NCI-H82 treated with DMSO at 0.1 percent for 48 hours (cell line): ENCODE data around the gene IKZF4.
"Not testable (repeated sequence)": the region's sequence is repeated elsewhere in the genome, so short reads cannot be mapped to it uniquely, and the experiment has no call there.

ENCODE experiments used
- DNase-seq: peaks from one replicate; lab custom pipeline; 2025; ENCODE audit not compliant: unreplicated experiment; lab: John Stamatoyannopoulos, UW

Gene IKZF4

GRCh38 chr12:56020423-56021184, at the start of gene IKZF4:
Gene IKZF4 (plus strand): TSS chr12:56021043. CDS start chr12:56021494, 451 bp downstream.
- DNase-seq = no peak

GRCh38 chr12:55972042-55972441, 48.8 kb upstream of the IKZF4 start:
- DNase-seq = no peak

GRCh38 chr12:55972456-55972855, 48.4 kb upstream of the IKZF4 start:
- no peak for DNase-seq

GRCh38 chr12:55972911-55973598, 47.8 kb upstream of the IKZF4 start:
- no peak for DNase-seq

- peak; percentile 100 for DNase-seq
Observed at GRCh38 chr12:55973599-55974307, 47.1 kb upstream of the IKZF4 start, which contains the start of gene RAB5B. Gene RAB5B (plus strand): TSS chr12:55974078. CDS start chr12:55986961, 12,883 bp downstream.

- DNase-seq = no peak
Observed at GRCh38 chr12:55974308-55974730, 46.5 kb upstream of the IKZF4 start.

GRCh38 chr12:55978393-55978792, 42.5 kb upstream of the IKZF4 start:
- DNase-seq = no peak

GRCh38 chr12:55979069-55979468, 41.8 kb upstream of the IKZF4 start:
- DNase-seq = no peak

- DNase-seq = not testable (repeated sequence)
Observed at GRCh38 chr12:55981882-55982281, 39.0 kb upstream of the IKZF4 start.

GRCh38 chr12:55982319-55982936, 38.4 kb upstream of the IKZF4 start:
- no peak for DNase-seq

GRCh38 chr12:55983232-55983842, 37.5 kb upstream of the IKZF4 start:
- no peak for DNase-seq

- no peak for DNase-seq
Observed at GRCh38 chr12:55984861-55985260, 36.0 kb upstream of the IKZF4 start.

- no peak for DNase-seq
Observed at GRCh38 chr12:55985341-55985740, 35.5 kb upstream of the IKZF4 start.

GRCh38 chr12:55985976-55986375, 34.9 kb upstream of the IKZF4 start:
- not testable (repeated sequence) for DNase-seq

- no peak for DNase-seq
Observed at GRCh38 chr12:55991110-55991509, 29.7 kb upstream of the IKZF4 start.

- DNase-seq = no peak
Observed at GRCh38 chr12:55993230-55993853, 27.5 kb upstream of the IKZF4 start.

GRCh38 chr12:55995366-55995765, 25.5 kb upstream of the IKZF4 start:
- DNase-seq = no peak

- DNase-seq = peak; percentile 13
Observed at GRCh38 chr12:55996201-55996714, 24.6 kb upstream of the IKZF4 start.

GRCh38 chr12:55996715-55997534, 23.9 kb upstream of the IKZF4 start, which contains the start of gene SUOX:
Gene SUOX (plus strand): TSS chr12:55997276. CDS start chr12:56002222, 4,946 bp downstream.
- DNase-seq = peak; percentile 77
